ENCODE measurements around the gene KRTAP10-7. TPM values are rescaled to one million over a fixed set of nuclear protein-coding genes. Genes with fewer than 3 reads are reported as not detected.

KRTAP10-7 gene
- total and polyA plus RNA-seq, 9 of the 15 experiments (the other 6 are each of a cell fraction or from before 2014, with no cell fraction given), result not detected

DNA sequence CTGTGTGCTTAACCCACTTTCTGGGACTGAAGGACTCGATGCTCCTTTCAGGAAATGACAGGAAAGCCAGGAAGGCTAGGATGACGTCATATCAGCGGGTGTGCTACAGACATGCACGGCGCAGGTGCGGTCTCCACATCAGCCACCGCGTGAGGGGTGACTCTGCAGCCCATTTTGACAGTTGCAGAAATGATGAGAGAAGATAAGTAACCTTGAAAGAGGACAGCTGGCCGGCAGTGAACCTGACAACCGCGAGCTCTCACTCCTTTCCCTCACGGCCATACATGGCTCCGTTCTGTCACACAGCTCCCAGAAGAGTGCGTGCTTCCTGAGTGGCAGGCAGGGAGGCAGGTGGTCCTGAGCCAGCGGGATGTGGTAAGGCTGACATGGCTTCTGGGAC lies 18.3 kb upstream of the KRTAP10-7 start (continued):
- TF ChIP-seq EP300 (IDR thresholded peaks at IDR 0.05; ENCODE audit: low read length) (peak; percentile 60; the same call in 1 of the 2 replicates), ZNF830 (CRISPR knock-in tag; IDR thresholded peaks at IDR 0.05) (no peak), HDAC3 (IDR thresholded peaks at IDR 0.05; ENCODE audit: borderline replicate concordance, partially characterized antibody) (no peak), NR2F6 (CRISPR knock-in tag; IDR thresholded peaks at IDR 0.05) (no peak), ZNF174 (CRISPR knock-in tag; IDR thresholded peaks at IDR 0.05) (no peak), TSC22D4 (tag; IDR thresholded peaks at IDR 0.05) (no peak), ZNF431 (CRISPR knock-in tag; IDR thresholded peaks at IDR 0.05) (no peak), PURB (CRISPR knock-in tag; IDR thresholded peaks at IDR 0.05; ENCODE audit: low read depth) (no peak), SRF (CRISPR knock-in tag; IDR thresholded peaks at IDR 0.05) (peak in 1 of 2 experiments; percentile 71; a peak in 1 of 4 replicates), TBP (optimal IDR thresholded peaks at IDR 0.05; ENCODE audit: low read depth, low read length) (no peak), ZNF76 (CRISPR knock-in tag; IDR thresholded peaks at IDR 0.05; ENCODE audit: borderline replicate concordance) (peak; percentile 53; the same call in 1 of the 2 replicates), ZNF140 (CRISPR knock-in tag; IDR thresholded peaks at IDR 0.05) (no peak), ZSCAN32 (CRISPR knock-in tag; IDR thresholded peaks at IDR 0.05) (no peak), CXXC5 (CRISPR knock-in tag; IDR thresholded peaks at IDR 0.05) (peak; percentile 46), PRPF4 (IDR thresholded peaks at IDR 0.05; ENCODE audit: insufficient read depth, low read depth, low read length, poor library complexity, severe bottlenecking) (no peak)
- TF ChIP-seq, protein P1, sequence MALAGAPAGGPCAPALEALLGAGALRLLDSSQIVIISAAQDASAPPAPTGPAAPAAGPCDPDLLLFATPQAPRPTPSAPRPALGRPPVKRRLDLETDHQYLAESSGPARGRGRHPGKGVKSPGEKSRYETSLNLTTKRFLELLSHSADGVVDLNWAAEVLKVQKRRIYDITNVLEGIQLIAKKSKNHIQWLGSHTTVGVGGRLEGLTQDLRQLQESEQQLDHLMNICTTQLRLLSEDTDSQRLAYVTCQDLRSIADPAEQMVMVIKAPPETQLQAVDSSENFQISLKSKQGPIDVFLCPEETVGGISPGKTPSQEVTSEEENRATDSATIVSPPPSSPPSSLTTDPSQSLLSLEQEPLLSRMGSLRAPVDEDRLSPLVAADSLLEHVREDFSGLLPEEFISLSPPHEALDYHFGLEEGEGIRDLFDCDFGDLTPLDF (CRISPR knock-in tag; IDR thresholded peaks at IDR 0.05), result no peak
- TF ChIP-seq, protein P2, sequence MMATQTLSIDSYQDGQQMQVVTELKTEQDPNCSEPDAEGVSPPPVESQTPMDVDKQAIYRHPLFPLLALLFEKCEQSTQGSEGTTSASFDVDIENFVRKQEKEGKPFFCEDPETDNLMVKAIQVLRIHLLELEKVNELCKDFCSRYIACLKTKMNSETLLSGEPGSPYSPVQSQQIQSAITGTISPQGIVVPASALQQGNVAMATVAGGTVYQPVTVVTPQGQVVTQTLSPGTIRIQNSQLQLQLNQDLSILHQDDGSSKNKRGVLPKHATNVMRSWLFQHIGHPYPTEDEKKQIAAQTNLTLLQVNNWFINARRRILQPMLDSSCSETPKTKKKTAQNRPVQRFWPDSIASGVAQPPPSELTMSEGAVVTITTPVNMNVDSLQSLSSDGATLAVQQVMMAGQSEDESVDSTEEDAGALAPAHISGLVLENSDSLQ (IDR thresholded peaks at IDR 0.05), result peak; percentile 74
- TF ChIP-seq, protein P3, sequence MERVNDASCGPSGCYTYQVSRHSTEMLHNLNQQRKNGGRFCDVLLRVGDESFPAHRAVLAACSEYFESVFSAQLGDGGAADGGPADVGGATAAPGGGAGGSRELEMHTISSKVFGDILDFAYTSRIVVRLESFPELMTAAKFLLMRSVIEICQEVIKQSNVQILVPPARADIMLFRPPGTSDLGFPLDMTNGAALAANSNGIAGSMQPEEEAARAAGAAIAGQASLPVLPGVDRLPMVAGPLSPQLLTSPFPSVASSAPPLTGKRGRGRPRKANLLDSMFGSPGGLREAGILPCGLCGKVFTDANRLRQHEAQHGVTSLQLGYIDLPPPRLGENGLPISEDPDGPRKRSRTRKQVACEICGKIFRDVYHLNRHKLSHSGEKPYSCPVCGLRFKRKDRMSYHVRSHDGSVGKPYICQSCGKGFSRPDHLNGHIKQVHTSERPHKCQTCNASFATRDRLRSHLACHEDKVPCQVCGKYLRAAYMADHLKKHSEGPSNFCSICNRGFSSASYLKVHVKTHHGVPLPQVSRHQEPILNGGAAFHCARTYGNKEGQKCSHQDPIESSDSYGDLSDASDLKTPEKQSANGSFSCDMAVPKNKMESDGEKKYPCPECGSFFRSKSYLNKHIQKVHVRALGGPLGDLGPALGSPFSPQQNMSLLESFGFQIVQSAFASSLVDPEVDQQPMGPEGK (CRISPR knock-in tag; IDR thresholded peaks at IDR 0.05; ENCODE audit: borderline replicate concordance), result no peak
- TF ChIP-seq, protein P4, sequence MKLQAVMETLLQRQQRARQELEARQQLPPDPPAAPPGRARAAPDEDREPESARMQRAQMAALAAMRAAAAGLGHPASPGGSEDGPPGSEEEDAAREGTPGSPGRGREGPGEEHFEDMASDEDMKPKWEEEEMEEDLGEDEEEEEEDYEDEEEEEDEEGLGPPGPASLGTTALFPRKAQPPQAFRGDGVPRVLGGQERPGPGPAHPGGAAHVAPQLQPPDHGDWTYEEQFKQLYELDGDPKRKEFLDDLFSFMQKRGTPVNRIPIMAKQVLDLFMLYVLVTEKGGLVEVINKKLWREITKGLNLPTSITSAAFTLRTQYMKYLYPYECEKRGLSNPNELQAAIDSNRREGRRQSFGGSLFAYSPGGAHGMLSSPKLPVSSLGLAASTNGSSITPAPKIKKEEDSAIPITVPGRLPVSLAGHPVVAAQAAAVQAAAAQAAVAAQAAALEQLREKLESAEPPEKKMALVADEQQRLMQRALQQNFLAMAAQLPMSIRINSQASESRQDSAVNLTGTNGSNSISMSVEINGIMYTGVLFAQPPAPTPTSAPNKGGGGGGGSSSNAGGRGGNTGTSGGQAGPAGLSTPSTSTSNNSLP (IDR thresholded peaks at IDR 0.05; ENCODE audit: borderline replicate concordance, low read depth, low read length), result no peak
- TF ChIP-seq, protein P5, sequence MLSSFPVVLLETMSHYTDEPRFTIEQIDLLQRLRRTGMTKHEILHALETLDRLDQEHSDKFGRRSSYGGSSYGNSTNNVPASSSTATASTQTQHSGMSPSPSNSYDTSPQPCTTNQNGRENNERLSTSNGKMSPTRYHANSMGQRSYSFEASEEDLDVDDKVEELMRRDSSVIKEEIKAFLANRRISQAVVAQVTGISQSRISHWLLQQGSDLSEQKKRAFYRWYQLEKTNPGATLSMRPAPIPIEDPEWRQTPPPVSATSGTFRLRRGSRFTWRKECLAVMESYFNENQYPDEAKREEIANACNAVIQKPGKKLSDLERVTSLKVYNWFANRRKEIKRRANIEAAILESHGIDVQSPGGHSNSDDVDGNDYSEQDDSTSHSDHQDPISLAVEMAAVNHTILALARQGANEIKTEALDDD (IDR thresholded peaks at IDR 0.05), result no peak
- TF ChIP-seq, protein P6, sequence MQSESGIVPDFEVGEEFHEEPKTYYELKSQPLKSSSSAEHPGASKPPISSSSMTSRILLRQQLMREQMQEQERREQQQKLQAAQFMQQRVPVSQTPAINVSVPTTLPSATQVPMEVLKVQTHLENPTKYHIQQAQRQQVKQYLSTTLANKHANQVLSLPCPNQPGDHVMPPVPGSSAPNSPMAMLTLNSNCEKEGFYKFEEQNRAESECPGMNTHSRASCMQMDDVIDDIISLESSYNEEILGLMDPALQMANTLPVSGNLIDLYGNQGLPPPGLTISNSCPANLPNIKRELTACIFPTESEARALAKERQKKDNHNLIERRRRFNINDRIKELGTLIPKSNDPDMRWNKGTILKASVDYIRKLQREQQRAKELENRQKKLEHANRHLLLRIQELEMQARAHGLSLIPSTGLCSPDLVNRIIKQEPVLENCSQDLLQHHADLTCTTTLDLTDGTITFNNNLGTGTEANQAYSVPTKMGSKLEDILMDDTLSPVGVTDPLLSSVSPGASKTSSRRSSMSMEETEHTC (IDR thresholded peaks at IDR 0.05), result no peak
